ENCODE measurements around the gene DCST2. TPM values are rescaled to one million over a fixed set of nuclear protein-coding genes. Genes with fewer than 3 reads are reported as not detected.

DCST2 gene
- total and polyA plus RNA-seq, 4 donors = 0.31 to 1.7 (median 1.2) TPM

GRCh38 chr1:155014709-155015508, 18.7 kb downstream of the DCST2 start:
- 93 to 96% methylated on average over 31 of the region's 31 CpGs for WGBS, 2 donors
- Histone ChIP-seq H3K27ac (ENCODE audit: low read depth in 1 of 2, low read length in 1 of 2) (peak overlapping the region in 1 of 2 donors; percentile 1), H3K9me3 (ENCODE audit: control insufficient read depth in 4 of 4, insufficient read depth in 3 of 4, low read length in 3 of 4) (no peaks in the 10 kb centered on the region), H3K4me3 (no peak overlapping the region), H3K4me1 (ENCODE audit: control insufficient read depth in 5 of 5, insufficient read depth in 5 of 5, low read length in 5 of 5) (peaks cover 0 to 29% (median 11%) of the 10 kb centered on the region in 5 donors), H3K36me3 (ENCODE audit: control insufficient read depth in 4 of 4, insufficient read depth in 4 of 4, low read length in 4 of 4) (peaks cover 0 to 30% (median 0%) of the 10 kb centered on the region in 4 donors), H3K9ac (ENCODE audit: insufficient read depth in 1 of 2, low read length in 2 of 2) (no peak overlapping the region), H3K27me3 (ENCODE audit: control insufficient read depth in 3 of 3, insufficient read depth in 3 of 3, low read length in 2 of 3) (no peaks in the 10 kb centered on the region)
- DNase-seq = no peak
- no peak for ATAC-seq (ENCODE audit: insufficient read depth, low FRiP score)
- no peak for TF ChIP-seq CTCF (IDR thresholded peaks at IDR 0.05; ENCODE audit: control extremely low read depth, extremely low read depth)

- H3K4me3 ChIP-seq = no peak overlapping the region
- H3K27me3 ChIP-seq (ENCODE audit: control insufficient read depth in 3 of 3, insufficient read depth in 3 of 3, low read length in 2 of 3) = no peaks in the 10 kb centered on the region
- peaks cover 0 to 30% (median 17%) of the 10 kb centered on the region in 5 donors for H3K4me1 ChIP-seq (ENCODE audit: control insufficient read depth in 5 of 5, insufficient read depth in 5 of 5, low read length in 5 of 5)
- H3K9ac ChIP-seq (ENCODE audit: insufficient read depth in 1 of 2, low read length in 2 of 2) = no peak overlapping the region
- H3K27ac ChIP-seq (ENCODE audit: low read depth in 1 of 2, low read length in 1 of 2) = peak overlapping the region in 1 of 2 donors; percentile 32
- no peak for ATAC-seq (ENCODE audit: insufficient read depth, low FRiP score)
- no peak for DNase-seq
- no peak for TF ChIP-seq CTCF (IDR thresholded peaks at IDR 0.05; ENCODE audit: control extremely low read depth, extremely low read depth)
- no peaks in the 10 kb centered on the region for H3K9me3 ChIP-seq (ENCODE audit: control insufficient read depth in 4 of 4, insufficient read depth in 3 of 4, low read length in 3 of 4)
- 24 to 38% methylated on average over 8 of the region's 8 CpGs for WGBS, 2 donors
- H3K36me3 ChIP-seq (ENCODE audit: control insufficient read depth in 4 of 4, insufficient read depth in 4 of 4, low read length in 4 of 4) = peaks cover 0 to 28% (median 0%) of the 10 kb centered on the region in 4 donors
These were observed 19.9 kb downstream of the DCST2 start for GRCh38 chr1:155013632-155014031.

- no peaks in the 10 kb centered on the region for H3K9me3 ChIP-seq (ENCODE audit: control insufficient read depth in 4 of 4, insufficient read depth in 3 of 4, low read length in 3 of 4)
- WGBS, 2 donors = 74 to 80% methylated on average over 3 of the region's 3 CpGs
- peak overlapping the region in 1 of 2 donors; percentile 42 for H3K9ac ChIP-seq (ENCODE audit: insufficient read depth in 1 of 2, low read length in 2 of 2)
- DNase-seq (no peak), ATAC-seq (ENCODE audit: insufficient read depth, low FRiP score) (no peak)
- no peaks in the 10 kb centered on the region for H3K27me3 ChIP-seq (ENCODE audit: control insufficient read depth in 3 of 3, insufficient read depth in 3 of 3, low read length in 2 of 3)
- H3K4me3 ChIP-seq = no peak overlapping the region
- no peak for TF ChIP-seq CTCF (IDR thresholded peaks at IDR 0.05; ENCODE audit: control extremely low read depth, extremely low read depth)
- peaks cover 0 to 33% (median 21%) of the 10 kb centered on the region in 5 donors for H3K4me1 ChIP-seq (ENCODE audit: control insufficient read depth in 5 of 5, insufficient read depth in 5 of 5, low read length in 5 of 5)
- peaks cover 0 to 28% (median 0%) of the 10 kb centered on the region in 4 donors for H3K36me3 ChIP-seq (ENCODE audit: control insufficient read depth in 4 of 4, insufficient read depth in 4 of 4, low read length in 4 of 4)
- H3K27ac ChIP-seq (ENCODE audit: low read depth in 1 of 2, low read length in 1 of 2) = peak overlapping the region in 1 of 2 donors; percentile 65
These were observed 20.6 kb downstream of the DCST2 start for GRCh38 chr1:155012776-155013602.
